GM12801 (cell line): ENCODE measurements around the gene STXBP6.

Source experiments
- CTCF ChIP-seq: IDR thresholded peaks from one replicate; pipeline ENCODE4 v1.5.1; 2011; ENCODE audit warnings: control low read depth; ENCODE audit not compliant: insufficient read length; ENCODE audit errors: extremely low read depth

The STXBP6 gene

GRCh38 chr14:24890716-24891115, 159.2 kb downstream of the STXBP6 start:
- no peak for TF ChIP-seq CTCF

- no peak for TF ChIP-seq CTCF
Observed at GRCh38 chr14:24889843-24890242, 160.1 kb downstream of the STXBP6 start.

GRCh38 chr14:24888532-24888931, 161.4 kb downstream of the STXBP6 start:
- TF ChIP-seq CTCF, result no peak

- no peak for TF ChIP-seq CTCF
Observed at GRCh38 chr14:24887623-24888304, 162.2 kb downstream of the STXBP6 start.

GRCh38 chr14:24885410-24885913, 164.5 kb downstream of the STXBP6 start:
- TF ChIP-seq CTCF, result no peak

GRCh38 chr14:24883576-24883975, 166.4 kb downstream of the STXBP6 start:
- TF ChIP-seq CTCF, result no peak

- no peak for TF ChIP-seq CTCF
Observed at GRCh38 chr14:24881116-24881893, 168.6 kb downstream of the STXBP6 start.
